ENCODE data around the gene SIGLECL1.

The SIGLECL1 gene

DNA sequence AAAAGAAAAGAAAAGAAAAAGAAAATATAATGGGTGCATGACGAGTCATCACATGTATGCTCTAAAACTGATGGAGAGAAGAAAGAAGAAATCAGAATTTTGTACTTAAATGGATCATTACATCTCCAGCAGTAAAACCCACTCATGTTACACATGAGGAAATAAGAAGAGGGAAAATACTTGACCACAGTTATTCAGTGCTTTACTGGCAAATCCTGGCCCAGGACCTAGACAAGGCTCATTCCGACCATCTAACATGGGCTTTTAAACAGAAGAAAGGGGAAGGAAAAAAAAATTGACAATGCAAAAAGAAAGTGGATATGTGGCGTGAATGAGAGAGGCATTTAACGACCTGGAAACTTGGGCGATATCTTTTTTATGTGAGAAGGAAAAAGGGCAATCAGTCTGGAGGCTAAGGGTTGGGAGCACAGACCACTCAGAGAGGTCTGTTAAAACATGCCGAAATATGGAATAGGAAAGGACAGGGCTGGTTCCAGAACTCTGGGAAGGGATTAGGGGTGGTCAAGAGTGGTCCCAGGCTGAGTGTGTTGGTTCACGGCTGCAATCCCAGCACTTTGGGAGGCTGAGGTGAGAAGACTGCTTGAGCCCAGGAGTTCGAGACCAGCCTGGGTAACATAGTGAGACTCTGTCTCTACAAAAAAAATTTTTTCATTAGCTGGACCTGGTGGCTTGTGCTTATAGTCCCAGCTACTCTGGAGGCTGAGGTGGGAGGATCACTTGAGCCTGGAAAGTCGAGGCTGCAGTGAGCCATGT is 1.6 kb downstream of the SIGLECL1 start:
- DNase-seq (ENCODE audit: low read depth) = no peak

- no peak for DNase-seq (ENCODE audit: low read depth)
Observed at GRCh38 chr19:51253088-51253806, 2.4 kb downstream of the SIGLECL1 start.

- no peak for DNase-seq (ENCODE audit: low read depth)
Observed at GRCh38 chr19:51256155-51256625, 5.3 kb downstream of the SIGLECL1 start.

GRCh38 chr19:51257471-51257870 is 6.6 kb downstream of the SIGLECL1 start:
- DNase-seq (ENCODE audit: low read depth) = no peak

- DNase-seq (ENCODE audit: low read depth) = no peak
Observed at GRCh38 chr19:51258165-51259160, 7.6 kb downstream of the SIGLECL1 start.

DNA sequence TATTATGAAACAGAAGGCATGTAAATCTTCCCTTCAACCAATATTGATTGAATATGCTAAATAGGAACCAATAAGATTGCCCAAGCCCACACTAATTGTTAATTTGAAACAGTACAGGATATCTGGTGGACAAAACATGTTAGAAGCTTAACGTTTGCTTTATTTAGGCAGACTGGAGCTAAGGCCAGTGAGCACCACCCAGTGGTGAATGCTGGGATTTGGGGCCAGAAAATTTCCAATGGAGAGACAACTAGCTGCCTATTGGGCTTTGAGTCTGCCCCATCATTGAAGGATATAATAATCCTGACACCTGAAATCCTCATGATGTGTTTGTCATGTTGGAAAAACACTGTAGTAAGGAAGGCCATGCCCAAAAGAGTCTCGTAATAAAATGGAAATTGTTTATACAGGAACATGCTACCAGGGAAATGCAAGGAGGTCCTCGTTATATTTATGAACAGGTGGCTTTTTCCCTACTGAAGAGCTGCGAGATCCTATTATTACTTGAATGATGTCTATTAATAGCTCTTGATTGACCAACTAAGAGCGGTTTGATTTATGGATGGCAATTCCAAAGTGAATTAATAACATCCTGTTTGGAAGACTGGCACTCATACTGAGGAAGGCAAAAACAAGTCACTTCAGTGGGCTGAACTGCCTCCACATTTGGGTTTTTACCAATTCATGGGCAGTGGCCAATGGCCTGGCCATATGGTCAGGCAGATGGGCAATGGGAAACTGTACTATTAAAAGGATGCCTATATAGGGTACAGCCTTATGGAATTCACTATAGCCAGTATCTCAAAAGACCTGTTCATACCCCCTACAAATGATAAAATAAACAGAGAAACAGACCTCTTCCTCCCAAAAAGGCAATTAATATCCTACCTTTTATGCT is 8.7 kb downstream of the SIGLECL1 start:
- peak; percentile 28 for DNase-seq (ENCODE audit: low read depth)

DNA sequence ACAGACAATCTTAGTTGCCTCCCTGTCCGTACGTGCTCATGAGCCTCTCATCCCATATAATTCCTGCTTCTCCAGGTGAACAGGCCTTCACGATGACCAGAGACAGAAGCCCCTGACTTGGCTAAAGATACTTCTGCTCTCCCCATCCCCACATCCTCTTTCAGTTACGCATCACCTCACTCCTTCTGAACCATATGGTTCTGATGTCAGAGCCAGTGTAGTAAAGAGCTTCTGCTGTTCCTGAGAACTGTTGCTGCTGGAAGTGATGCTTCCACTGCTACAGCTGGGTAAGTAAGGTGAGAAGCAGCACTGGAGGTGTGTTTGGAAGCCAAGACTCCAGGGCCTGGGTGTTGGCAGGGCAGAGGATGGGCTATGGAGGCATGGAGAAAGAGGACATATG is 12.9 kb downstream of the SIGLECL1 start:
- no peak for DNase-seq (ENCODE audit: low read depth)

GRCh38 chr19:51271067-51271466 is 20.2 kb downstream of the SIGLECL1 start:
- DNase-seq (ENCODE audit: low read depth) = no peak

- peak; percentile 11 for DNase-seq (ENCODE audit: low read depth)
Observed at GRCh38 chr19:51272183-51272810, 21.4 kb downstream of the SIGLECL1 start.

GRCh38 chr19:51274049-51274770 is 23.3 kb downstream of the SIGLECL1 start:
- DNase-seq (ENCODE audit: low read depth) = no peak

DNA sequence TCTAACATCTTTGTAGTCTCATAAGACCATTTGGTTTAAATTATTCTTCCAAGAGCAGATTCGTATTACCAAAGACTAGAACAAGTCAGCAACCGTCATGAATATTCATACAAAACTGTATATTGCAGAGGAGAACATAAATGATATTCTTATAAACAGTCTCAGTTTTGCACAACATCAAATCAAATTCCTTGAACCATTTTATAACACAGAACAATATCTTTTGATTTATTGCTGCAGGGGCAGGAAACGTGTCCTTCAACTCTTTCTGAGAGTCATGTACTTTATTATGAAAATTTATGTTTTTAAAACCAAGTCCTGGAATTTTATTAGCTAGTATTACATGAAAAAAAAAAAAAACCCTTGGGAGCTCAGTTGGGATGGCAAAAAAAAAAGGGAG is 26.2 kb downstream of the SIGLECL1 start:
- DNase-seq (ENCODE audit: low read depth) = no peak

- DNase-seq (ENCODE audit: low read depth) = no peak
Observed at GRCh38 chr19:51282335-51282734, 31.5 kb downstream of the SIGLECL1 start.

- DNase-seq (ENCODE audit: low read depth) = no peak
Observed at GRCh38 chr19:51285682-51286081, 34.8 kb downstream of the SIGLECL1 start.

- DNase-seq (ENCODE audit: low read depth) = no peak
Observed at GRCh38 chr19:51289635-51290034, 38.8 kb downstream of the SIGLECL1 start.

GRCh38 chr19:51292971-51293370 is 42.1 kb downstream of the SIGLECL1 start:
- no peak for DNase-seq (ENCODE audit: low read depth)

DNA sequence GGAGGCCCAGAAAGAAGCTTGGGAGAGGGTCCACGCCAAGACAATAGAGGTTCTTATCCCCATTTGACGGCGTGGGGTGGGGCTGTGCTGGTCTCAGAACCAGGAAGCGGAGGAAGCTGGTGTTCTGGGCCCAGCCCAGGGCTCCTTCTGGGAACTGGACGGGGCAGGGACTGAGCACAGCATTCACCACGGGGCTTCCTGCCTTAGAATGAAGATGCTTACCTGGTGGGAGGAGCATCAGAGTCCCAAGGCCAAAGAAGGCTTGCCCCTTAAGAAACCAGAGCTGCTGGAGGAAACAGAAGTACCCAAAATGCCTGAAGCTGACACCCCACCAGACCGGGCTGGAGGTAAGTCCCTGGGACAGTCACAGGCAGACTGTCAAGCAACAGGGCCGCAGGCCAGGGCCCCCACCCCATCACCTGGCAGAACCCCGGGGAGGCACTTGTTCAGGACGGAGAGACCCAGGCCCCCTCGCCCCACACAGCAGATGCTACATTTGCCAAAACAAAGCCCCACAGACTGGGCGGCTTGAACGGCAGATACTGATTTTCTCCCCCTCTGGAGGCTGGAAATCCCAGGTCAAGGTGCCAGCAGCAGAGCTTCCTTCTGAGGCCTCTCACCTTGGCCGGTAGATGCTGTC is 42.8 kb downstream of the SIGLECL1 start:
- no peak for DNase-seq (ENCODE audit: low read depth)

DNA sequence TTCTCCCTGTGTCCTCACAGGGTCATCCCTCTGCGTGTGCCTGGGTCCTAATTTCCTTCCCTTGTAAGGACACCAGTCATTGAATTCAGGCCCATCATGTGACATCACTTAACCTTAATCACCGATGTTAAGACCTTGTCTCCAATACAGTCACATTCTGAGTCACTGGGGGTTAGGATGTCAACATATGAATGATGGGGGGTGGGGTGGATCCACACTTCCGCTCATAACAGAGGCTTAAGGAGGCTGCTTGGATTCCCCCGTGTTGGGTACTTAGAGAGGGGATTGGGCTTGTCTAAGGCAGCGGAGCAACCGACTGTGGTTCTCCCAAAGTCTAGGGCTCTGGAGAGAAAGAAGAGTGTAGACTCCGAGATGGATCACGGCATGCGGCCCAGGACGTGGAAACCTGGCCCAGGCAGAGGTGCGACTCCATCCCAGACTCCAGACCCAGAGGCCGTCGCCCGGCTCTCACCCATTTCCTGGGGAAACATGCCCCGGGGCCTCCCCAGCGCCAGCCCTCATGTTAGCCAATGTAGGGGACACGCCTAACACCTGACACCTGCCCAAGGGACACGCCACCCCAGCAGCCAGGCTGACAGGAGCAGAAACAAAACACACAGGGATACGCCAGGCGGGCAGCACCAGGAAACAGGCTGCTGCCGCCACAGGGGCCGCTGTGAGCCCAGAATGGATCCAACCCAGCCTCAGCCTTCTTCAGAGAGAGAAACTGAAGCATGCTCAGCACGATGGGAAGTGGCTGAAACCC is 43.5 kb downstream of the SIGLECL1 start:
- DNase-seq (ENCODE audit: low read depth) = no peak

GRCh38 chr19:51294977-51295375 is 44.1 kb downstream of the SIGLECL1 start:
- DNase-seq (ENCODE audit: low read depth) = no peak

All from stimulated activated CD8-positive, alpha-beta memory T cell treated with anti-CD3 and anti-CD28 coated beads, Interleukin-4, amount 100 ng/mL, for 24 hours (primary cell).